ENCODE data around the gene SSTR4.

Gene SSTR4

DNA sequence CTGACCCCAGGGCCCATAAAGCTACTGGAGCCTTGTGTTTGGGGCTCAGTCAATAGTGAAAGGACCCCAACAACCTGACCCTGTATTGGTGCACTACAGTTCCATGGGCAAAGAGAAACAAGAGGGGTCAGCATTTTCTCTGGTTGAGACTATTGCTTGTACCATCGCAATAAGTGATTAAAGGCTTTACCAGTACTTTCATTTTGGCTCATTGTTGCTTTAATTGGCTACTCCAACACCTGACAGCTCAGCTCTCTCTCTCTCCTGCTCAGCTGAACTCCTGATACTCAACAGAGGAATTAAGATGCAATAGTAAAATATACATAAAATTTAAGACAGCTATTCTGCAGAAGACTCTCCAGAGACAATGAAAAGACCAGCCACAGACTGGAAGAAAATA is 33.2 kb downstream of the SSTR4 start:
- DNase-seq, result no peak

DNA sequence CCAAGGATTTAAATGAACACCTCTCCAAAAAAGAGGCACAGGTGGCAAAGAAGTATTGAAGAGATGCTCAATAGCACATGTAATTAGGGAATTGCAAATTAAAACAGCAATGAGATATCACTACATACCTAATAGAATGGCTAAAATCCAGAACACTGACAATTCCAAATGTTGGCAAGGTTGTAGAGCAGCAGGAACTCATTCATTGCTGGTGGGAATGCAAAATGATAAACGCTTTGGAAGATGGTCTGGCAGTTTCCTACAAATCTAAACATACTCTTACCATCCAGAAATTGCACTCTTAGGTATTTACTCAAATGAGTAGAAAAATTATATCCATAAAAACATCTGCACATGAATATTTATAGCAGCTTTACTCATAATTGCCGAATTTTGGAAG is 34.0 kb downstream of the SSTR4 start:
- no peak for DNase-seq

DNA sequence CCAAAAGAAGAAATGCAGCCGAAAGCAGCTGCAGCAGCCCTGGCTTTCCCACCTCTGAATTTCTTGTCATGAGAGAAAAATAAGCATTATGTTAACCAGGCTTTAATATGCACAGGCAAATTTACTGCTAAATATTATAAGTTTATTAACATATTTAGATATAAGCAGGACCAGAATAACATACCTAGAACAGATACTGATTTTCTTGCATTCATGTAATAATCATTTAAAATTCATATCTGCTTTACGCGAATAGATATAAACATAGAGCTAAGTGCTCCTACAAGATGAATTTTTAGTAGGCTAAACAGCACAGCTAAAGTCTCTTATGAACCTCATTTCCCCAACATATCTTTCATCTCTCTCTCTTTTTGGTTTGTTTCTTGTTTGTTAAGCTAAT is 36.3 kb downstream of the SSTR4 start:
- DNase-seq, result no peak

- no peak for DNase-seq
Measured at GRCh38 chr20:23071996-23072395, 36.9 kb downstream of the SSTR4 start.

DNA sequence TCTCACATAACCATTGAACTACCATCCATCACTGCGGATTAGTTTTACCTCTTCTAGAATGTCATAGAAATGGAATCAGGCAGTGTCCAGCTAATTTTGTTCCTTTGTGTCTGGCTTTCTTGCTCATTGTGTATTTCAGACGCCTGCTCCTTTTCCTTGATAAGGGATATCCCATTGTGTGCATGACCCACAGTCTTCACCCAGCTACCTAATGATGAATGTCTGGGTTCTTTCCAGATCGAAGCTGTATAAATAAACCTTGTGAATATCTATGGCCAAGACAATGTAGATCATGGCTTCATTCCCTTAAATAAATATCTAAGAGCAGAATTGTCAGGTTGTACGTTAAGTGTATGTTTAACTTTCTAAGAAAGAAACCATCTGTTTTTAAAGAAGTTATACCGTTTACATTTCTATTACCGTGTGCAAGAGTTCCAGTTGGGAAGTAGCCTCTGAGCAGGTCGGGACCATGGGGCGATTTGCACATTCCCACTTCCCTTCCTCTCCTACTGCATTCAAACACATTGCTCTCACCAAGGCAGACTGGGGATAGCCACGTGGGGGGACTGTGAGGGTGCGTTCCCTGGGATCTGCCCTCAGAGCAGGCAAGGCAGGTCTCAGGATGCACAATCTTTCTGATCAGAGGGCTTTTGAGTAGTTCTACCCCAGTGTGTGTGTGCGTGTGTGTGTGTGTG is 37.9 kb downstream of the SSTR4 start:
- no peak for DNase-seq

GRCh38 chr20:23074052-23074451 is 38.9 kb downstream of the SSTR4 start:
- DNase-seq, result no peak

GRCh38 chr20:23077277-23077676 is 42.2 kb downstream of the SSTR4 start:
- no peak for DNase-seq

DNA sequence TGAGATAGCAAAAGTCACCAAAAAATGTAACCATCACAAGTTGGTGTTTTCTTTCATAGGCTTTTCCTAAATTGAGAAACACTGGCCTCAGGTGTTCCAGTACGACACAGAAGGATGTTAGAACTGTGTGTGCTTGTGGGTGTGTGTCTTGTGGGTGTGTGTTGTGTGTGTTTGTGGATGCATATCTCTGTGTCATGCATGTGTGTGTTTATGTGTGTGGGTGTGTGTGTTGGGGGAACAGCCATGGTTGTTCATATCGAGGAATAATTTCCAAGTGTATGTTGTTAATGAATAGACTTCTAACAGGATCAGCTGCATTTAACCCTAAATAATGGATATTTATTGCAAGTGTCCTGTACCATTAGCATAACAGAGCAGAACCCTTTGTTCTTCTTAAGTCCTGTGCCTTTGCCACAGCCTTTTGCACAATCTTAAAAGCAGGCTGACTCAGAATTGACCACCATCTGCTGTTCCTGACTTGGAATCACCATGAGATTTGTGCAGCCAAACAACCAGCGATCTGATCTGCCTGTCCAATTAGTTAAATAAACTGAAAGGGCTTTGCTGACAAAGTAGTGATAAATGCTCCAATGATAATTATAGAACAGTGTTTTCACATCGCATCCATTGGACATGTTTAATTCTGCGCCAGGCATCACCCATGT is 43.4 kb downstream of the SSTR4 start:
- no peak for DNase-seq

DNA sequence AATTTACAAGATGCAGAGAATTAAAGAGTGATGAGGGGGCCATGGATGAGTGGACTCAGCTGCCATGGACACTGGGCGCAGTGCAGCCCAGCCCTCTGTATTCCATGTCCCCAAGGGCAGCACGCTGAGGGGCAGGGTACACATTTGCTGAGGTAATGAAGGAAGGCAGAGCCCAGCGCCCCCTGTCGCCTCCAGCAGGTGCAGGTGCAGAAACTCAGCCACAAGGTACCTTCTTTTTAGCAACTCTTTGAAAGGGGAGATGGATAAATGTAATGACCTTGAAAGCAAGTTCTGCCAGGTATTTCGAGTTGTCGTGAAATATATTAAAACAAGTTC is 43.9 kb downstream of the SSTR4 start:
- DNase-seq, result no peak

- no peak for DNase-seq
Measured at GRCh38 chr20:23079926-23080325, 44.8 kb downstream of the SSTR4 start.

DNA sequence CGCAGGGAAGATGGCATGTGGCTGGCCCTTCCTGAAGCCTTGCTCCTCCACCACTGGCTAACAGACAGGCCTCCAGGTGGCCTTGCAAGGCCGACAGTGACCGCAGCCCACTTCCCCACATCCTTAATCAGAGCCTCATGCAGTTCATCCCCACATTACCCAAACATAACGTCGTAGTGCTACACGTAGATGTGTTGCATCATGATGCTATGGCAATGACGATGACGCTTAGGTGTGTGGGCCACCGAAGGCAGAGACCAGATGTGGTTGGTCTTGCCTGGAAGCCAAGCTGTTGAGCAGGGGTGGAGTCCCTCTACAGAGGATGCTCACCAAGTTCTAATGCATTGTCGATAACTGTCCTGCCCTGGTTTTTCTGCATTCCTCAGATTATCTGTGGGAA is 45.4 kb downstream of the SSTR4 start:
- no peak for DNase-seq

GRCh38 chr20:23081263-23081819 is 46.2 kb downstream of the SSTR4 start:
- DNase-seq, result no peak

GRCh38 chr20:23082846-23083552 is 47.9 kb downstream of the SSTR4 start:
- no peak for DNase-seq

GRCh38 chr20:23083553-23084220 is 48.6 kb downstream of the SSTR4 start:
- DNase-seq, result no peak

DNA sequence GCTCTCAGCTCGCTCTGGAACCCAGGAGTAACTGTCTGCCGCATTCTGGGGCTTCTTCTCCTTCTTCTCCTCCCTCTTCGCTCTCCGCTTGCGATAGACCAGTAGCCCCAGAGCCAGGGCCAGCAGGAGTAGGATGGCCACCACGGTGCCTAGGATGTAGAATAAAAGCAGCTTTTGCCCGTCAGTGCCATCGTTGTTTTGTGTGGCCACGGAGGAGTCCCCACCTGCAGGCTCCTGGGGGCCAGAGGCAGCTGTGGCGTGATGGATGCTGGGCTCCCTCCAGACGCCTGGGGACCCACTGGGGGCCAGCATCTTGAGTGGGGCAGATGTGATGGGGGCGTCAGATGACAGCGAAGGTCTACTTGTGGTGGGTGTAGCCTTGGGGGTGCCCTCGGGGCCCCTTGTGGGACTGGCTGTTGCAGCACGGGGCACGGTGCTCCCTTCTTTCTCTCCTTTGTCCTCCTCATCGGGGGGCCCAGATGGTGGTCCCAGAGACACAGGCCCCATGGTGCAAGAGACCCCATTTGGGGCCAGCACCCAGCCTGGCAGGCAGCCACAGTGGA is 49.3 kb downstream of the SSTR4 start:
- no peak for DNase-seq

- no peak for DNase-seq
Measured at GRCh38 chr20:23084845-23085365, 49.8 kb downstream of the SSTR4 start.

GRCh38 chr20:23085436-23086055 is 50.4 kb downstream of the SSTR4 start:
- DNase-seq, result no peak

GRCh38 chr20:23086056-23086566 is 51.0 kb downstream of the SSTR4 start, which contains the start of gene CD93:
Gene CD93 (minus strand): TSS chr20:23086324. CDS start chr20:23086192, 132 bp downstream.
- no peak for DNase-seq

DNA sequence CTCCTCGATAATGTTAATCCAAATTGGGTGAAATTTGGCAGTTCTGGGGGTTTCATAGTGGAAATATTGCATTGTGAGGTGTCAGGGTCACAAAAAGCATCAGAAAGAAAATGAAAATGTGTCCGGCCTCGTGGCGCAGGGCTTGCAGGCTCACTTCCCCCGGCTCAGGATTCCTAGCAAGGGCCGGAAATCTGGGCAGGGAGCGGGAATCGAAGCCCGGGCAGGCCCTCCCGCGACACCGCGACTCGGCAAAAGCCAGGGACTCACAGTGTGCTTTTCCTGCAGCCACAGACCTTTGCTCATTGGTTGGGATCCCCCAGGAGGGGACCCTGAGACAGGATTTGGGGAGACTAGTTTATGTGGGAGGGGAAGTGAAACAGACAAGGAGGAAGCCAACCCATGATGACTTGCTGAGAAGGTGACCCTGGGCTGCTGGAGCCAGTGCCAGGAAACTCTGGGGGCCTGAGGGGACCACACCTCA is 51.9 kb downstream of the SSTR4 start:
- no peak for DNase-seq

DNA sequence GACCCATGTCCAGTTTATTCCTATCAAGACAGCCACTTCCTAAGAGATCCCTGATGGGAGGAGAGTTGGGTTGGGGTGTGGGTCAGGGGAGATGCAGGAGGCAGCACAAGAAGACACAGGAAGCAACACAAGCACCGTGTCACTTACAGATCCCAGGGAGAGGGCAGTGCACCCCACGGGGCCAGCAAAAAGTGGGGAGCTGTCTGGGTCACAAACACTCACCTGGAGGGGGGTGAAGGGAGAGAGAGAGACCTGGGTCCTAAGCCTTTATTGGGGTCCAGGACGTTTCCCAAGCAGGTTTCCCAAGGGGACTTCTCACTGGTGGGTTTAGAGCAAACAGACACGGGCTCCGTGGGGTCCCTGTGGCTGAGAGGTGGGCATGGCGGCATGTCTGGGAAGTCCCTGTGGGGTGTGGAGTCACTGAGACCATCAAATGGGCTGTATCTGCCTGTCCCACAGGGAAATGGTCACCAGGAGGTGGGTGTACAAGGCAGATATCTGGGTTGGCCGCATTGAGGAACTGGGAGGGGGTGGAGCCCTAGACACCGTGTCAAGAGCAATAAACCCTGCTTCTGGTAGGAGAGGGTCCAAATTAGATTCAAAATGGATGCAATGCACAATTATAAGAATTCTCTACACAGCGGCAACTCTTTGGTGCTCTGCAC is 52.6 kb downstream of the SSTR4 start:
- no peak for DNase-seq

All from stimulated activated CD4-positive, alpha-beta T cell treated with anti-CD3 and anti-CD28 coated beads, Interleukin-4, amount 100 ng/mL, for 4 hours (primary cell).